Esophagus muscularis mucosa (tissue), 4 donors: ENCODE data around the gene SARNP.

Experiments used
- EP300 ChIP-seq: sonication (generic); formaldehyde crosslinking; IDR thresholded peaks from one replicate; pipeline ENCODE4 v1.6.1; 2017; ENCODE audit warnings: antibody characterized with exemption
- POLR2AphosphoS5 ChIP-seq, 2 donors: sonication (generic); formaldehyde crosslinking; IDR thresholded peaks; one replicate each; pipeline ENCODE4 v1.6.1; 2017; ENCODE audit warnings: antibody characterized with exemption in 2 of 2
- TF ChIP-seq, protein P1 (sequence below), 3 experiments: fragments of 200-600 bp in 2 of 3; fragments of 450-650 bp in 1 of 3; sonication (generic) in 2 of 3; IDR thresholded peaks; one replicate each; pipeline ENCODE4 v1.5.1; 2017 to 2019; ENCODE audit warnings: antibody characterized with exemption in 3 of 3, mild to moderate bottlenecking in 2 of 3, moderate library complexity in 1 of 3

DNA sequence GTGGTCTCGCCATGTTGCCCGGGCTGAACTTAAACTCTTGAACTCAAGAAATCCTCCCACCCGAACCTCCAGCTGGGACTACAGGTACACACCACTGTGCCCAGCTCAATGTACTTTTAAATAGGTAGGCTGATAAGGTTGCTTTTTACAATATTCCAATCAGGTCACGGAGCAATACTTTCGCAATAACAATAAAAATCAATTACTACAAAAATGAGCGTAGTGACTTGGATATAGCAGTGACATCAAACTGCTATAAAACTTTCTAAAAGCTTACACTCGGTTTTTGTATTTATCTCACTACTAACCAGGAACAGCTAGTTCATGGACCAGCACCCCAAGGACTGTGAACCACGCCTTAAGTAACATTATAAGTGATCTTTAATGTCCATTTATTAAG, 10.5 kb downstream of the SARNP start:
- TF ChIP-seq, protein P1, sequence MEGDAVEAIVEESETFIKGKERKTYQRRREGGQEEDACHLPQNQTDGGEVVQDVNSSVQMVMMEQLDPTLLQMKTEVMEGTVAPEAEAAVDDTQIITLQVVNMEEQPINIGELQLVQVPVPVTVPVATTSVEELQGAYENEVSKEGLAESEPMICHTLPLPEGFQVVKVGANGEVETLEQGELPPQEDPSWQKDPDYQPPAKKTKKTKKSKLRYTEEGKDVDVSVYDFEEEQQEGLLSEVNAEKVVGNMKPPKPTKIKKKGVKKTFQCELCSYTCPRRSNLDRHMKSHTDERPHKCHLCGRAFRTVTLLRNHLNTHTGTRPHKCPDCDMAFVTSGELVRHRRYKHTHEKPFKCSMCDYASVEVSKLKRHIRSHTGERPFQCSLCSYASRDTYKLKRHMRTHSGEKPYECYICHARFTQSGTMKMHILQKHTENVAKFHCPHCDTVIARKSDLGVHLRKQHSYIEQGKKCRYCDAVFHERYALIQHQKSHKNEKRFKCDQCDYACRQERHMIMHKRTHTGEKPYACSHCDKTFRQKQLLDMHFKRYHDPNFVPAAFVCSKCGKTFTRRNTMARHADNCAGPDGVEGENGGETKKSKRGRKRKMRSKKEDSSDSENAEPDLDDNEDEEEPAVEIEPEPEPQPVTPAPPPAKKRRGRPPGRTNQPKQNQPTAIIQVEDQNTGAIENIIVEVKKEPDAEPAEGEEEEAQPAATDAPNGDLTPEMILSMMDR (IDR thresholded peaks at IDR 0.05) = no peak
- TF ChIP-seq EP300 = no peak
- TF ChIP-seq POLR2AphosphoS5 (IDR thresholded peaks at IDR 0.05) = no peak
